ENCODE data around the gene SV2C. TPM values are rescaled to one million over a fixed set of nuclear protein-coding genes. Genes with fewer than 3 reads are reported as not detected.

The SV2C gene
- total RNA-seq, 1 donor from 2014 or later, result 0.33 TPM

DNA sequence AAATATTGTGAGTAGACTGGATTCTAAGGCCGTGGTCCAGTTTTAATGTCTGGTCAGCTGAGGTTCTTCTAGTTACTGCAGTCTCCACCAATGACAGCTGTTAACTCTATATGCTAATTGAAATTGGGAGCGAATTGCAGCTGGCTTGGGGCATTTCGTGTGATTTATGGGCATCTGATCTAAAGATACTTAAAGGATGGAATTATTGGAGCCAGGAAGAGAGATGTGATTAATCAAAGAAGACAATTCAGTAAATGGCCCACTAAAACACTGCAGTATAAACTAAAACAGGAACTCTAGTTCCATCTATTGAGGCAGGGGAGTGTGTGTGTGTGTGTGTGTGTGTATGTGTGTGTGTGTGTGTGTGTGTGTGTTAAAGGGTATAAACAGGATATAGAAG lies 162.4 kb downstream of the SV2C start:
- H3K36me3 Mint-ChIP-seq (ENCODE audit: low read depth), result no peaks in the 10 kb centered on the region
- no peak overlapping the region for H3K27ac Mint-ChIP-seq (ENCODE audit: unreplicated experiment)
- no peaks in the 10 kb centered on the region for H3K4me1 Mint-ChIP-seq
- H3K9me3 Mint-ChIP-seq, result no peaks in the 10 kb centered on the region
- H3K27me3 Mint-ChIP-seq (ENCODE audit: low read depth), result peaks cover under 1% of the 10 kb centered on the region
- DNase-seq (ENCODE audit: low read depth, low spot score), result no peak
- no peak overlapping the region for H3K4me3 Mint-ChIP-seq
- TF ChIP-seq, protein P1, sequence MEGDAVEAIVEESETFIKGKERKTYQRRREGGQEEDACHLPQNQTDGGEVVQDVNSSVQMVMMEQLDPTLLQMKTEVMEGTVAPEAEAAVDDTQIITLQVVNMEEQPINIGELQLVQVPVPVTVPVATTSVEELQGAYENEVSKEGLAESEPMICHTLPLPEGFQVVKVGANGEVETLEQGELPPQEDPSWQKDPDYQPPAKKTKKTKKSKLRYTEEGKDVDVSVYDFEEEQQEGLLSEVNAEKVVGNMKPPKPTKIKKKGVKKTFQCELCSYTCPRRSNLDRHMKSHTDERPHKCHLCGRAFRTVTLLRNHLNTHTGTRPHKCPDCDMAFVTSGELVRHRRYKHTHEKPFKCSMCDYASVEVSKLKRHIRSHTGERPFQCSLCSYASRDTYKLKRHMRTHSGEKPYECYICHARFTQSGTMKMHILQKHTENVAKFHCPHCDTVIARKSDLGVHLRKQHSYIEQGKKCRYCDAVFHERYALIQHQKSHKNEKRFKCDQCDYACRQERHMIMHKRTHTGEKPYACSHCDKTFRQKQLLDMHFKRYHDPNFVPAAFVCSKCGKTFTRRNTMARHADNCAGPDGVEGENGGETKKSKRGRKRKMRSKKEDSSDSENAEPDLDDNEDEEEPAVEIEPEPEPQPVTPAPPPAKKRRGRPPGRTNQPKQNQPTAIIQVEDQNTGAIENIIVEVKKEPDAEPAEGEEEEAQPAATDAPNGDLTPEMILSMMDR (conservative IDR thresholded peaks at IDR 0.05), result no peak

DNA sequence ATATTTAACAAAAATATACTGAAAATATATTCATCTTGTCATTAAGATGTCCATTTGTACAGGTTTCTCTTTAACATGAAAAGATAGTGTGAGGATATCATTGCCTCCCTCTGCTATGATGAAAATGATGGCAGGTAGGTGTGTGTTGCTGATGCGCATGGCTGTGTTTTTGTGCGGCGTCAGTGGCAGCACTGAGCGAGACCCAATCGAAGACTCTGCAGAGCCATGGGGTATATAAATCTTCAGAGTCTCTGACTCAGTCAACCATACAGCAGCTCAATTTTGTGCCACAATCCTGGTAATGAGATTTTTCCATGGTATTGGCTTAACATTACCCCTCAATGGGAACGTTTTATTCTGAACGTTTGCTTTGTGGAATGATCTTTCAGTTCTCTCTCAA lies 166.4 kb downstream of the SV2C start:
- TF ChIP-seq, protein P1 (conservative IDR thresholded peaks at IDR 0.05), result no peak
- Mint-ChIP-seq H3K27me3 (ENCODE audit: low read depth) (no peaks in the 10 kb centered on the region), H3K27ac (ENCODE audit: unreplicated experiment) (no peak overlapping the region), H3K9me3 (no peaks in the 10 kb centered on the region), H3K36me3 (ENCODE audit: low read depth) (no peaks in the 10 kb centered on the region), H3K4me3 (no peak overlapping the region), H3K4me1 (no peaks in the 10 kb centered on the region)
- no peak for DNase-seq (ENCODE audit: low read depth, low spot score)

DNA sequence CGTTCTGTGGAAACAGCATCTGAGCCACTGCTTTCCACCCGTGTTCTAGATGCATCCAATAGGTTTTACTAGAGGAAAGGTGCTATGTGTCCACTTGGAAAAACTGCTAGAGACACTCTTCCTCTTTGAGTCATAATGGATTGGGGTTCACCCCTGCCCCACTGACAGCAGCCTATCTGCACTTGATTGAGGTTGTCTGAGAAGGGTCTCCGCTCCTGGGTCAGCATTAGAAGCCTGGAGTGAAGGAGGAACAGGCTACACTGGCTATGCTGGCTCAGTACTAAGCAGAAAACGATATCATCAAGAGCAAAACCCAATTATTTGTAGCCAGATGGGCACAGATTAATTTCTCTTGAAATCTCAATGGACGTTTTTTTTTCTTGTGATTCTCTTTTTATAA lies 167.3 kb downstream of the SV2C start:
- Mint-ChIP-seq H3K27ac (ENCODE audit: unreplicated experiment) (no peak overlapping the region), H3K4me3 (no peak overlapping the region), H3K27me3 (ENCODE audit: low read depth) (no peaks in the 10 kb centered on the region), H3K9me3 (no peaks in the 10 kb centered on the region), H3K4me1 (no peaks in the 10 kb centered on the region), H3K36me3 (ENCODE audit: low read depth) (no peaks in the 10 kb centered on the region)
- TF ChIP-seq, protein P1 (conservative IDR thresholded peaks at IDR 0.05), result no peak
- no peak for DNase-seq (ENCODE audit: low read depth, low spot score)

DNA sequence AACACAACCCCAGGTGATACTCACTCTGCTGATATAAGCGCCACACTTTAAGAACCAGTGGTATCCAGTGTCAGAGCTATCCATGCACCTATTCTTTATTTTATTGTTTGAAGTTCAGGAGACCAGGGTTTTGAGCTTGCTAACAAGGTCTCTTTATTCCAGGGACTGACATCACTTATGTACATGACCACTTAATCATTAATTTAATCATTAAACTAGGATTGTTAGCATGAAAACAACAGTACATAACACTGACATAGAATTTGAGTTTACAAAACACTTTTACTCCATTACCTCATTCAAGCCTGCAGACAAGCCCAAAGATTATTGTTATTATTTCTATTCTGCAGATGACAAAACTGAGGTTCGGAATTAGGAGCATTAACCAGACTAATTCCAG lies 168.5 kb downstream of the SV2C start:
- no peak overlapping the region for H3K27ac Mint-ChIP-seq (ENCODE audit: unreplicated experiment)
- TF ChIP-seq, protein P1 (conservative IDR thresholded peaks at IDR 0.05), result no peak
- no peaks in the 10 kb centered on the region for H3K27me3 Mint-ChIP-seq (ENCODE audit: low read depth)
- H3K9me3 Mint-ChIP-seq, result no peaks in the 10 kb centered on the region
- H3K36me3 Mint-ChIP-seq (ENCODE audit: low read depth), result no peaks in the 10 kb centered on the region
- no peak for DNase-seq (ENCODE audit: low read depth, low spot score)
- H3K4me1 Mint-ChIP-seq, result peaks cover 7% of the 10 kb centered on the region
- H3K4me3 Mint-ChIP-seq, result no peak overlapping the region

DNA sequence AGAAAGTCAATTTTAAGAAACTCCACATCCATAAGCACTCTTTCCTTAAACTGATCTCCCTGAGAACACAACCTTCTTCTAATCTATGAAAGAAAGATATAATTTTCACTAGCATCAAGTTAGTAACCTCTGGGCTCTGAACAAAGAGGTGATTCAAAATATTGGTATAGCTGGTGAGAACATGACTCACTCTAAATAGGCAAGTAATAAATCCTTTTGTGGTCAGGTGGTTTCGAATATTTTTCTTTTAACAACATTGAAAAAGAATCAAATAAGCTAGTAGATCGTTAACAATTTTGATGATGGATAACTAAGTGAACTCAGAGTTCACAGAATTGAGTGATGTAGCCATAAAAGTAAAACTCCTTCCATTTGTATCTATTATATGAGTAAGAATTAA lies 169.3 kb downstream of the SV2C start:
- Mint-ChIP-seq H3K36me3 (ENCODE audit: low read depth) (no peaks in the 10 kb centered on the region), H3K4me3 (no peak overlapping the region), H3K27me3 (ENCODE audit: low read depth) (no peaks in the 10 kb centered on the region), H3K9me3 (no peaks in the 10 kb centered on the region), H3K4me1 (peaks cover 7% of the 10 kb centered on the region), H3K27ac (ENCODE audit: unreplicated experiment) (no peak overlapping the region)
- DNase-seq (ENCODE audit: low read depth, low spot score), result no peak
- TF ChIP-seq, protein P1 (conservative IDR thresholded peaks at IDR 0.05), result no peak
